ENCODE data around the gene SAP25.

The SAP25 gene

DNA sequence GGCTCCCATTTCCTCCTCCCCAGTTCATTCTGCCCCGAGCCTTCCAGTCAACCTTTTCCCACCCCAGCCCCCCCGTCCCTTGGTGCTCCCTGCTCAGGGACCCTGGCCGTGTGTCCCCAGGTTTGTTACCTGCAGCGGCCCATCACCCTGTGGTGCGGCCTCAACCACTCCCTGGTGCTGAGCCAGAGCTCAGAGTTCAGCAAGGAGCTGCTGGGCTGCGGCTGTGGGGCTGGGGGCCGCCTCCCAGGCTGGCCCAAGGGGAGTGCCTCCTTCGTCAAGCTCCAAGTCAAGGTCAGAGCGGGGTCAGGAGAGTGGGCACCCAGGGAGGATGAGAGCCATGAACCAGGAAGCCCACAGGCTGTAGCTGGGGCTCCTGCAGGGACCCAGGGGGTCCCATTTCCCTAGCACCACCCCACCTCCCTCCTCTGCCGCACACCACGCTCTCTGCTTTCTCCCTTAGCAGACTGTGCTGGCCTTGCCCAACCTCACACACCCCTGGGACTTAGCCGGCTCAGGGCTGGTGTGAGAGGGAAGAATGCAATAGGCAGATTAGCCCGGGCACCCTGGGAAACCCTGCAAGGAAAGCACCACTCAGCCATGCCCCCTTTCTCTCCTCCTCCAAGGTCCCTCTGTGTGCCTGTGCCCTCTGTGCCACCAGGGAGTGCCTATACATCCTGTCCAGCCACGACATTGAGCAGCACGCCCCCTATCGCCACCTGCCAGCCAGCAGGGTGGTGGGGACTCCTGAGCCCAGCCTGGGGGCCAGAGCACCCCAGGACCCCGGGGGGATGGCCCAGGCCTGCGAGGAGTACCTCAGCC, 26.4 kb upstream of the SAP25 start:
- Histone ChIP-seq H3K9me3 (no peaks in the 10 kb centered on the region), H3K4me3 (no peak overlapping the region), H3K27me3 (peaks cover 7% of the 10 kb centered on the region; the same call in 1 of the 2 replicates), H3K4me1 (peaks cover 59% of the 10 kb centered on the region), H3K27ac (peak overlapping the region; percentile 63), H3K36me3 (no peaks in the 10 kb centered on the region), H3K9ac (0 out of 2 replicates have a peak overlapping the region, but pooled peaks have one; percentile 60), H4K20me1 (no peaks in the 10 kb centered on the region), H3K4me2 (peak overlapping the region; percentile 71)
- TF ChIP-seq Cebpa-rat (IDR thresholded peaks at IDR 0.05) = no peak

DNA sequence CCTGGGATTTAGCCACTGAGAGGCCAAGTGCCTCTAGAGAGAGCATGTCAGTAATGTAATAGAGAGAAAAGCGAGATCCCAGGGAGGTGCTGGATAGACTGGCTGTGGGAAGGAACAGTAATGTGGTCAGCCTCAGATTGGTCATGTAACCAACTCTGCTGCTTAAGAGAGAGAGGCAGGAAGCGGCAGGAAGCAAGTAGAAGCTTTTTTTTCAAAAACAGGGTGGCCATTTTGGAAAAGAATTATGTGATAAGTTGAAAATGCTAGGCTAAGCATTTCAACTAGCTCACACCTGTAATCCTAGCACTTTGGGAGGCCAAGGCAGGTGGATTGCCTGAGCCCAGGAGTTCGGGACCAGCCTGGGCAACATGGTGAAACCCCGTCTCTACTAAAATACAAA, 24.7 kb upstream of the SAP25 start:
- H3K4me3 ChIP-seq = no peak overlapping the region
- H3K4me2 ChIP-seq = 0 out of 2 replicates have a peak overlapping the region, but pooled peaks have one; percentile 5
- no peak for TF ChIP-seq Cebpa-rat (IDR thresholded peaks at IDR 0.05)
- no peaks in the 10 kb centered on the region for H3K9me3 ChIP-seq
- no peaks in the 10 kb centered on the region for H3K36me3 ChIP-seq
- no peak overlapping the region for H3K9ac ChIP-seq
- H3K27me3 ChIP-seq = no peaks in the 10 kb centered on the region
- H3K27ac ChIP-seq = no peak overlapping the region
- H4K20me1 ChIP-seq = no peaks in the 10 kb centered on the region
- peaks cover 51% of the 10 kb centered on the region for H3K4me1 ChIP-seq

DNA sequence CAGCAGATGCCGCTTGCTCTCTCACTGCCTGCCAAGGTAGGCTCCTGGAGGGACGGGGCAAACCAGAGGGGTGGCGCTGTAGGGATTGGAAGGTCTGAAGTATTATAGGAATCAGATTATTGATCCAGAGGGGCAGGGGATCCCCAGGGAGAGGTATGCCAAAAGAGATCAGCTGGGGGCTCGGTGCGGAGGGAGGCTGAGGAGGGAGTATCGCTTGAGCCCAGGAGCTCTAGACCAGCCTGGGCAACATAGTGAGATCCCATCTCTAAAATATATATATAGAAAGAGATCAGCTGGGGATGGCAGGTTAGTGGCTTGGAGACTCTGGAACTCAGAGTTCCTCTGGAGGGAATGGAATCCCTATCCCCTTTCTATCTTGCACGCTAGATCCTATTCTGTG, 21.5 kb upstream of the SAP25 start:
- Histone ChIP-seq H3K4me3 (no peak overlapping the region), H4K20me1 (no peaks in the 10 kb centered on the region), H3K27ac (no peak overlapping the region), H3K27me3 (peaks cover 4% of the 10 kb centered on the region; the same call in 1 of the 2 replicates), H3K4me1 (peaks cover 25% of the 10 kb centered on the region), H3K9ac (no peak overlapping the region), H3K9me3 (no peaks in the 10 kb centered on the region), H3K4me2 (no peak overlapping the region), H3K36me3 (no peaks in the 10 kb centered on the region)
- TF ChIP-seq Cebpa-rat (IDR thresholded peaks at IDR 0.05) = no peak

GRCh38 chr7:100591596-100591995, 17.9 kb upstream of the SAP25 start:
- Histone ChIP-seq H3K36me3 (no peaks in the 10 kb centered on the region), H4K20me1 (no peaks in the 10 kb centered on the region), H3K4me2 (no peak overlapping the region), H3K27ac (no peak overlapping the region), H3K27me3 (peaks cover 10% of the 10 kb centered on the region; the same call in 1 of the 2 replicates), H3K9me3 (no peaks in the 10 kb centered on the region), H3K4me1 (peaks cover 23% of the 10 kb centered on the region), H3K9ac (no peak overlapping the region), H3K4me3 (no peak overlapping the region)
- no peak for TF ChIP-seq Cebpa-rat (IDR thresholded peaks at IDR 0.05)

DNA sequence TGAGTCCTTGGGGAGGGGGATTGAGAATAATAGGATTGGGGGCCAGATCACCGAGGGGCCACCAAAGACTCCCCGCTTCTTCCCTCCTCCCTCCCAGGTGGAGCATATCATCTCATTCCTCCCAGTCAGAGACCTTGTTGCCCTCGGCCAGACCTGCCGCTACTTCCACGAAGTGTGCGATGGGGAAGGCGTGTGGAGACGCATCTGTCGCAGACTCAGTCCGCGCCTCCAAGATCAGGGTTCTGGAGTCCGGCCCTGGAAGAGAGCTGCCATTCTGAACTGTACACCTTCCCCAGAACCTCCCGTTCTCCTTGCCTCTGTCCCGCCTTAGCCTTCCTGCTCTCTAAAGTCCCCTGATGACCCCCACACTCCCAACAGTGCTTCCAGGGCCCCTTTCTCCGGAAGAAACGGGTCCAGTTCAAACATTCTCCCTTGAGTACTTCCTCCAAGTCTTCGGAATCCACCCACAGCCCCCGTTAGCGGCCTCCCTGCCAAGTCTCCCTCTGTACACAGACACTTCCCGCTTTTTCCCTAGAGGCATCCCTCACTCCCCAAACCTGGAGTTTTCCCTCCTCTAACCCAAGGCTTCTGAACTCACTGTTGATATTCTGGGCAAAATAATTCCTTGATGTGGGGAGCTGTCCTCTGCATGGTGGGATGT, 16.5 kb upstream of the SAP25 start:
- H3K4me1 ChIP-seq = peaks cover 23% of the 10 kb centered on the region
- peak overlapping the region; percentile 45; the same call in 1 of the 2 replicates for H3K9ac ChIP-seq
- peak overlapping the region; percentile 54 for H3K4me2 ChIP-seq
- H3K4me3 ChIP-seq = no peak overlapping the region
- TF ChIP-seq Cebpa-rat (IDR thresholded peaks at IDR 0.05) = no peak
- H3K36me3 ChIP-seq = no peaks in the 10 kb centered on the region
- H4K20me1 ChIP-seq = peaks cover 7% of the 10 kb centered on the region
- no peaks in the 10 kb centered on the region for H3K9me3 ChIP-seq
- H3K27me3 ChIP-seq = peaks cover 10% of the 10 kb centered on the region; the same call in 1 of the 2 replicates
- H3K27ac ChIP-seq = no peak overlapping the region

DNA sequence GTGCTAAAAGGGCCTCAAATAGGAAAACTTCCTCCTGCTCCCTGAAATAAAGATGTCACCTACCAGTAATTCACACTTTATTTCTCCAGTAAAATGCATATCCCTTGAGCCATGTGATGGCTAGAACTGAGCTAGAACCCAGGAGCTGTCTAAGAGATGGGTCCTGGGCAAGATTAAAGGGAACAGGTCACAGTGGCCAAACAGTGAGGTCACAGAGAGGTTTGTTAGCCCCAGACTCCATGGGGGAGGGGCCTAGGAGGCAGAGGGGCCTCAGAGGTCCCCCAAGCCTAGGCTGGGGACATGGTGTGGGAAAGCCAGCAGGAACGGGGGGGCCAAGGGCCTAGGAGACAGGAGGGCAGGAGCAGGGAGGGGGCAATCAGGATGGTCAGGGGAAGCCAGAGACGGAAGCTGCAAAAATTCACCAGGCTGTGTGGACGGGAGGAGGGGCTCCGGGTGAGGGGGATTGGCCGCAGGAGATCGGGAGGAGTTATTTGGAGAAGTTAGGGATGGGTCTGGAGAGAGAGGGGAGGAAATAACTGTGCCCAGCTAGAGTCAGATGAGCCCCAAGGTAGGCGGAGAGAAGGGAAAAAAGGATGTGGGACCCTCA, 15.7 kb upstream of the SAP25 start:
- Histone ChIP-seq H3K9me3 (no peaks in the 10 kb centered on the region), H3K4me3 (no peak overlapping the region), H3K27me3 (peaks cover 10% of the 10 kb centered on the region; the same call in 1 of the 2 replicates), H3K27ac (no peak overlapping the region), H3K4me1 (peaks cover 27% of the 10 kb centered on the region), H4K20me1 (peaks cover 14% of the 10 kb centered on the region), H3K9ac (no peak overlapping the region), H3K36me3 (no peaks in the 10 kb centered on the region), H3K4me2 (peak overlapping the region; percentile 54)
- no peak for TF ChIP-seq Cebpa-rat (IDR thresholded peaks at IDR 0.05)

DNA sequence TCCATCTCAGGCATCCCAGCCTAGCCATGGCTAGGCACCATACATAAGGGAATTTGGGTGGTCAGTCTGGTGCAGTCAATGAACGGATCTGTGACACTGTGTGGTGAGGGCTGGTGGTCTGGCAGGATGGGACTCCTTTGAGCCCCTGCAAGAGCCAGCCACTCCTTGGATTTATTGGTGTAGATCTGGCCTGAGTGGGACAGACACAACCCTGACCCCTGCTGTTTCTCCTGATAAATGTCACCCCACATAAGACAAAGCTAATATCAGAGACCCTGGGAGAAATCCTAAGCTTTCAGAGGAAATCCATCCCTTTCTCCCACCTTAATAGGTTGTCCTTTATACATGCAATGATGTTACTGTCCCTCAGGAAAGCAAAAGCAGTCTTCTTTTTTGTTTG, 14.7 kb upstream of the SAP25 start:
- no peak overlapping the region for H3K4me2 ChIP-seq
- no peaks in the 10 kb centered on the region for H3K36me3 ChIP-seq
- H3K9me3 ChIP-seq = no peaks in the 10 kb centered on the region
- H3K4me3 ChIP-seq = no peak overlapping the region
- peaks cover 17% of the 10 kb centered on the region for H4K20me1 ChIP-seq
- H3K4me1 ChIP-seq = peaks cover 31% of the 10 kb centered on the region
- peaks cover 10% of the 10 kb centered on the region; the same call in 1 of the 2 replicates for H3K27me3 ChIP-seq
- no peak overlapping the region for H3K9ac ChIP-seq
- H3K27ac ChIP-seq = no peak overlapping the region
- TF ChIP-seq Cebpa-rat (IDR thresholded peaks at IDR 0.05) = no peak

- peaks cover 37% of the 10 kb centered on the region for H4K20me1 ChIP-seq
- peak within 1 kb of the TSS; percentile 89 for H3K4me2 ChIP-seq
- peak within 1 kb of the TSS; percentile 98 for H3K4me3 ChIP-seq
- no peaks in the 10 kb centered on the region for H3K9me3 ChIP-seq
- no peak for TF ChIP-seq Cebpa-rat (IDR thresholded peaks at IDR 0.05)
- peaks cover 51% of the 10 kb centered on the region for H3K4me1 ChIP-seq
- peaks cover 10% of the 10 kb centered on the region; the same call in 1 of the 2 replicates for H3K27me3 ChIP-seq
- peak within 1 kb of the TSS; percentile 97 for H3K9ac ChIP-seq
- H3K36me3 ChIP-seq = peaks cover 11% of the 10 kb centered on the region
- peak within 1 kb of the TSS; percentile 97 for H3K27ac ChIP-seq
Observed at GRCh38 chr7:100586266-100587025, 12.7 kb upstream of the SAP25 start, which contains the start of gene FBXO24. TSS of gene FBXO24 (plus strand) at chr7:100586328. CDS start at chr7:100586626, 298 bp downstream.

Data from BLaER1 (cell line).